Measurements from ENCODE around the gene HOXA9.

DNA sequence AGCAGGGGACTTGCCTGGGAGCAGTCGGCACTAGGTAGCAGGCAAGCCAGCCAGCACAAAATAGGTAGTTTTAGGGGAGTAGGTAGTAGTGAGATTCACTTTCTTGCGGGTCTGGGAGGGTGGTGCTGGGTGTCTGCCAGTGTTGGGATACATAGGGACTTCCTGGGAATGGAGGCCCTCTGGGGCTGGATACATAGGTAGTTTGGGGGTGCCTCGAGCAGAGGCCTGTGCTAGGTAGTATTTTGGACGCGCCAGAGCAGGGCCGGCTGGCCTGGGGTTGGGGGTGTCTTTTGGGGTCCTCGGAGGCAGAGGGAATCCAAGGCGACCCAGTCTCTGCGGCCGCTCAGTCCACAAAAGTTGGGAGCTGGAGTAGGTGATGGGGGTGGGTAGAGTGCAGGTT lies 11.0 kb downstream of the HOXA9 start:
- TF ChIP-seq CTCF (IDR thresholded peaks at IDR 0.05) (no peak), EZH2 (IDR thresholded peaks at IDR 0.05) (no peak), EZH2phosphoT487 (IDR thresholded peaks at IDR 0.05) (no peak)
